ENCODE data around the gene DNAJB12.
A peak's percentile ranks its signal among the peaks of the same experiment; 100 is the strongest.
"Not testable (repeated sequence)": the region's sequence is repeated elsewhere in the genome, so short reads cannot be mapped to it uniquely, and the experiment has no call there.

DNAJB12 gene

DNA sequence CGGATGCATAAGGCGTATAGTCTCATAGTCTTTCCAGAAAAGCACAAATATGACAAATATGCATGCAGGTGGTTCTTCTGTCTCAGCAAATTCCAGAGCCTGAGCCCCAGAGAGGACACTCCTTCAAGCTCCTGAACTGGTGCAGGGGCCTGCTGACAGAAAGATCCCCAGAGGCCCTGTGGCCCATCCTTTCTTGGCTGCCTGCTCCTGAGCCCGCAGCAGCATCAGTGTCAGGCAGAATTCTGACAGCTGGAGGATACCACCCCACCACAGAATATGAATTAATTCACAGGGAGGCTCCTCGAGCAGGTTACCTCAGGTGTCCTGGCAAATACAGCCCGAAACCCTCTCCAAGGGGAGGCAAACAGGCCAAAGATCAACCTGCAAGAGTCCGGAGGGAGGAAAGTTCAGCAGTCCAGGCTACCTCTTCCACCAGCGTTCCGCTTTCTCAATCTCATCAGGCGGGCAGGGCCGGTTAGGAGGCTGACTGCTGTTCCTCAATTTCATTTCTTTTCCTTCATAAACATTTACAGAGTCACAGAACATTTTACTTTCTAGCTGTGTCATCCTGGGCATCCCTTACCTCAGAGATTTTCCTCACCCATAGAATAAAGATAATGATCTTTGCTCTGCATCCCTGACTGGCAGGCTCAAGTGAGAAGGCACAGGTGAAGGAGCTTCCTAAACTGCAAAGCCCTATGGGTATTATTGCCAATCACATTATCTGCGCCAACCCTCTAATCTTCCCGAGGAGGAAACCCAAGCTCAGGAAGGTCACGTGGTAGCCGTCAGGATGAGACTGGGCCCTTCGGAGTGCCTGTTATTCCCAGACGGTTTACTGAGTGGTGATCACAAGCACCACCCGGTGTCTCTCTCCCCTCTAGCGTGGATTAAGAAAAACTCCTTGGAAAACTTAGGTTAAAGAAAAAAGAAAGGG is 1.4 kb downstream of the DNAJB12 start:
- no peak for DNase-seq

DNA sequence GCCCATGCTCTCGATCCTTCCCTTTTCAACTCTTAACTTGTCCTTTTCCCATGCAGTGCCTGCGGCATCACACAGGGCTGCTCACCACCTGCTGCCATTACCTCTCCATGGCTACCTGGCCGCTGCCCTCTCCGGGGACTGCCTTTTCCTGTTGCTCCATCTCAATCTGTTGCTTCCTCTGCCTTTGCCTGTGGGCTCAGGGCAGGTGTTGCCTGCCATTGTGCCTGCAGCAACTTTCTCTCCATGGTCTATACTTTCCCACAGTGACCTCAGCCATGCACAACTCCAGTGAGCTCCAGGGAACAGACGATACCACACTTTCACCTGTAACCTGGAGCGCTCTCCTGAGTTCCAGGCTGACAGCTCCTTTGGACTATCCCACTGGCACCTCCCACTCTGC is 3.2 kb downstream of the DNAJB12 start:
- DNase-seq: no peak

DNA sequence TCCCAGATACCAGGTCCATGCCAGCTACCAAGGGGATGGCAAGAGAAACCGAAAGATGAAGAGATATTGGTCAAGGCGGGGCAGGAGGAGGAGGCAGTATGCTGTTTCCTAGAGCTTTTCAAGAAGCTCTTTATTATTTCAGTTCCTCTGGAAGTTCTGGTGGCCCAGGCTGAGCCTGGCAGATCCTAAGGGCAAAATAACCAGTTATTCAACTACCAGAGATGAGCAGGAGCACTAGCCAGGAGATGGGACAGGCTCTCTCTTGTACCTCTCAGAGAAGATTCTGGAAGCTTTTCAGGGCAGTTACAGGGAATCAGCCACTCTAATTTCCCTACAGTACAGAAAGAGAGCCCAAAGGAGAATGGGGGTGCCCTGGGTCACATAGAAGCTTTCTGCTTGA is 5.3 kb downstream of the DNAJB12 start:
- no peak for DNase-seq

GRCh38 chr10:72348282-72348681 is 6.4 kb downstream of the DNAJB12 start:
- DNase-seq: no peak

- DNase-seq: not testable (repeated sequence)
Observed at GRCh38 chr10:72346117-72346516, 8.6 kb downstream of the DNAJB12 start.

- peak in 1 of 5 donors; percentile 23 for DNase-seq
Observed at GRCh38 chr10:72344932-72345331, 9.8 kb downstream of the DNAJB12 start.

- no peak for DNase-seq
Observed at GRCh38 chr10:72342911-72343310, 11.8 kb downstream of the DNAJB12 start.

- DNase-seq: peak; percentile 51 to 75 (median 68)
Observed at GRCh38 chr10:72340510-72341261, 14.0 kb downstream of the DNAJB12 start.

- DNase-seq: no peak
Observed at GRCh38 chr10:72338180-72338579, 16.5 kb downstream of the DNAJB12 start.

DNA sequence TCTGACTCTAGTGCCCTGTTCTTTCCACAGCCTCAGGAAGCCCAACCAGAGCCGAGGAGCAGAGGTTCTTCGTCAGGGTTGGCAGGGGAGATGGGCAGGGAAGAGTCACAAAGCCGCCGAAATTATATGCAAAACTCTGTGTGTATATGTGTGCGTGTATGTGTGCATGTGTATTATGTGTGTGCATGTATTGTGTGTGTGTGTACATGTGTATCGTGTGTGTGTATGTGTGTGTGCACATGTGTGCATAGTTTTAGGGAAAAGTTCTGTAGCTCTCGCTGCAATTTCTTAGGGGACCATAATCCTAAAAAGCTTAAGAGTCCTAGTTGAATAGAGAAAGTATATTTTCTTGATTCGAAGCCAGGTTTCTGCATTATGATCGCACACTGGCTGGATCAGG is 17.0 kb downstream of the DNAJB12 start:
- DNase-seq: no peak

DNA sequence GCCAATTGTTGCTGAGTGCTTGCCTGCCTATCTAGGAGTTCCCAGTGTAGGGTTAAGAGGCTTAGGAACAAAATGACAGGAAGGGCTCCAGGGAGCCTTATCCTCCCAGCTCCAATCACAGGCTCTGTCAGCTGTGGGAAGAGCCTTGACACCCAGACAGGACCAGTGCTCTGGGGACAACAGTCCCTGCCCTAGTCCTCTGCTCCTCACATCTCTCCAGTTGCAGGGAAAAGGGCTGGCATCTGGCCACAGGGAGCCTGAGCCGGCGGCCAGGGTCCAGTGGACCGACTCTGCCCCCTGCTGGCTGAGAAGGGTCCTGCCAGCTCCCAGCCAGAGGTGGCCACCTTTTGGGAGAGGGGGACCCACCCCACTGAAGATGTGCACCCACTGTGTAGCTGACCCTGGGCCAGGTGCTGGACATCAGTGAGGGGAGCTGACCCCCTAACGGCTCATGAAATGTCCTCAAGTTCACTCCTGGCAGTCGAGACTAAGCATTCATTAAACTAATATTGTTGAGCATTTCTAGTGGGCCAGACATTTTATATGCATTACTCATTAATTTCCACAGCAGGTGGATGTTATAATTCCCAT is 17.6 kb downstream of the DNAJB12 start:
- DNase-seq: peak in 4 of 5 donors; percentile 56 to 59 (median 58)

DNA sequence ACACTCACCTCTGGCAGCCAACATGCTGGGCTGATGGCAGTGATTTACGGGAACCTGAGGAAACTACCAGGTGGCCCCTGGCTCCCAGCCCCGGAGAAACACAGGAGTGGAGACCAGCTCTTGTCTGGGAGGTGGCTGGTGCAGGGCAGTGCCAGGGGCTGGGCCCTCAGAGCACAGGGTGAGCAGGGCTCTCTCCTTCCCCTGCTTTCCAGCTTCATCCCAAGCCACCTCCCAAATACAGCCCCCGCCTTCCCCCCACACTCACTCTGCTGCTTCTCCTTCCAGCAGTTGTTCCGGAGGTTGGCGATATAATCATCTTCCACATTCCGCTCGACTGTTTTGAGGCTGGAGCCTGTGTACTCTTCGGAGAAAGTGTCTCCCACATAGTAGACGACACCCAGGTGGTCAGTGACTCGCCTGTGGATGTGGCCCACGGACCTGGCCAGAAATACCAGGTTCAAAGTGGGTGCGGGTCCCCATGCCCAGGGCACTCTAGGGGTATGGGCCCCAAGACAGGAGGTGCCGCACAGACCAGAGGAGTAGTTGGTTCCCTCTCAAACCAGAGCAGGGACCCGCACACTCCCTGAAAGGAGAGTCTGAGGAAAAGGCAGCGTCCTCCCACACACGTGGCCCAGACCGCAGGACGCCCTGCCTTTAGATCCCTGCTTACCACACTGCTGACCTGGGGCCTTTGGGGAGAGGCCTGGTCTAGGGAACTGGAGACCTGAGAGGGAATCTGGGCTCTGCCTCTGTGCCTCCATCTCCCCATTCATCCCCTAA is 18.3 kb downstream of the DNAJB12 start:
- DNase-seq: no peak

GRCh38 chr10:72335394-72336258 is 19.1 kb downstream of the DNAJB12 start:
- DNase-seq: peak in 3 of 5 donors; percentile 29 to 76 (median 41)

- peak; percentile 62 to 96 (median 80) for DNase-seq
Observed at GRCh38 chr10:72334825-72335393, 19.8 kb downstream of the DNAJB12 start.

- DNase-seq: no peak
Observed at GRCh38 chr10:72334196-72334824, 20.4 kb downstream of the DNAJB12 start.

DNA sequence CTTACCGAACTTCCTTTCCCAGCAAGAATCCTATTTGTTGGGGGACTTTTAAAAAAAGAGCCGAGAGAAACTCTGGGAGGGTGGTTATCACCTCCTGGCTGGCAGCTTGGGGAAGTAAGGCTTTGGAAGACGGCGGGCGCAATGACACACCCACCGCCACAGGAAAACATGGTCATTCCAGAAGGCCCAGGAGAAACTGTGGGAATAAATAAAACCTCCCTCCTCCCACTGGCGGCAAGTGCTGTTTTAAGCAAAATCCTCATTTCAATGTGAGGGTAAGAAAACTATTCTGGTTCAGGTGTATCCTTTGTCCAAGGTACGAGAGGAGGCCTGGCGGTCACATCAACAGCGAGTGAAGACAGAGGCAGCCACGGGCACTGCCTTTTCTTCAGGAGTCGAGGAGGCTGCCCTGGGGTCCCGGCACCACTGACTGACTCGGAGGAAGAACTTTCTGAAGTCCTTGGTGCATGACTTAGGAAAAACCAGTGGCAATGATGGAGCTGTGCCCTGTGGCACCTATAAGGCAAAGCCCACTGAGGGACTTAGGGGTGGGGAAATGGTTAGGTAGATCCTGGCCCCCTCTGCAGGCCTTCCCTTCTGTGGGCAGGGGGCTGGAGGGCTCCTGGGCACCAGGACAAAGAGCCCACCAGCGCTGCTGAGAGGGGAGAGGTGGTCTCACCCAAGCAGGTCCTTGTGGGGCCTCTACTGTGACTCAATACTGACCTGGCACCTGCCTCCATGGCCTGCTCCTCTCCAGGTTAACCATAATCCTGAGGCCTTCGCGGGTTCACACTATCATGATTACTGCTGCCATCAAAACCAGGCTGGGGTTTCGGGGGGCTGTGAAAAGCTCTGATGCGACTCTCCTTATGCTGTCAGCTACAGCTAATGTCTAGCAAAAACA is 21.4 kb downstream of the DNAJB12 start:
- DNase-seq: no peak

DNA sequence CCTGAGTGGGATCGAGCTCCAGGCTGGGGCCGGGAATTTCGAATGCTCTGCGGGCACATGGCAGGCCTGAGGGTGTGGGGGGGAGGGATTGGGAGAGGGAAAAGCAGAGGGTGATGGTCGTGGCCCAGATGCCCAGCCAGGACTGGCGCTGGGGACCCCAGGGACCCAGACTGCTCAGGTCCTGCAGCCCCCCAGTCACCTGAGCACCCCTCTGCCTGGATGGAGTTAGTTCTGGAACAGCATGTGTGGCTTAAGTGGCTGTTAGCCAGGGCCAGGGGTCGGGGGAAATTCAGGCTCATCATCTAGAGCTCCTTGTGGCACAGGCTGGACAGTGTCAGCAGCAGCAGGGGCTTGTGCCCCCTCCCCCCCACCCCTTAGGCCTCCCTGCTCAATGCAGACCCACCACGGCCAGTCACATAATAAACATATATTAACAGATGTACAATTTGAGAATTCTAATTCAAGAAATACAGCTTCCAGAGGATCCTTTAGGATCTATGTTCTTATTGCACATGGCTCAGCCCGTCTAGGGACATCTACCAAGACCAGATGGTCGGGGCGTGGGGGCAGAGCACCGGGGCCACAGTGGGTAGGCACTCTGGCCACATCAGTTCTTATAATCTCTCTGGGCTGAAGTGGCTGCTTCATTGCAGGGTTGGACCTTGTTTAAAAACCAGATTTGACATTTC is 22.2 kb downstream of the DNAJB12 start:
- DNase-seq: no peak

DNA sequence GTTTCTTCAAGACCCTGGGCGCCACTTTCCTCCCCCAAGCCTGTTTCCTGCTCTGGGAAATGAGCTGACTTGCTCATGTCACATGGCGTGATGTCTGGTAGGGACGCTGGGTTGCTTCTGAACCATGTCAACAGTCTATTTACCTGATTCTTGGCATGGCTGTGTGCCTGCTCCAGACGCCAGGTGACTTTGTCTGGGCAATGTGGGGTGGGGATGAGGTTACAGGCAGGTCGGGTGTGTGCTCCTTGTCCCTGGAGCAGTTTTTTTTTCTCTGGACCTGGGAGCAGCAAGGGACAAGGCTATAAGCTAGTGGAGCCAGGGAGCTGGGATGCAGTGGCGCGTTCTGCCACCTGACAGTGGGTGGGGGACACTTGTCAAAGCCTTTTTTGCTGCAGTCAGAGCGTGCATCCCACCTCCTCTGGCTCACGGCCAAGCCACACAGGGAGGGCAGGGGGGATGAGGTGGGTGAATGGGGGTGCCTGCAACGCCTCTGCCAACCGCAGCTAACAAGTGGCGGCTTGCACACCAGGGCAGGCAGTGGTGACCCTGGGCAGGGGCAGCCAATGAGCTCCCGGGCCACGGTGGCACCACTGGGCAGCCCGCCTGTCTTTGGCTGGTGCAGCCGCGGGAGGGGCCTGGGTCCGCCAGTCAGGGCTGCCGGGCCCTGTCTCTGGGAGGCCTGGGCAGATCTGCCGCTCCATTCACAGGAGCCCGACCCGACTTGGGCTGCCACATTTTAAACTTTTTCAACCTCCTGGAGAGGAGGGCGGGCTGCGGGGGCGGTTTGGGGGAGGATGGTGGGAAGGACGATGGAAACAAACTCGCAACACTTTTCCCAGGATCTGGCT is 22.9 kb downstream of the DNAJB12 start:
- DNase-seq: peak; percentile 67 to 95 (median 87)
